ENCODE measurements around the gene ADAM33. TPM values are rescaled to one million over a fixed set of nuclear protein-coding genes. Genes with fewer than 3 reads are reported as not detected.

Gene ADAM33
- total and polyA plus RNA-seq, 2 of the 13 experiments (the other 11 are each of a cell fraction or from before 2014, with no cell fraction given) = not detected

DNA sequence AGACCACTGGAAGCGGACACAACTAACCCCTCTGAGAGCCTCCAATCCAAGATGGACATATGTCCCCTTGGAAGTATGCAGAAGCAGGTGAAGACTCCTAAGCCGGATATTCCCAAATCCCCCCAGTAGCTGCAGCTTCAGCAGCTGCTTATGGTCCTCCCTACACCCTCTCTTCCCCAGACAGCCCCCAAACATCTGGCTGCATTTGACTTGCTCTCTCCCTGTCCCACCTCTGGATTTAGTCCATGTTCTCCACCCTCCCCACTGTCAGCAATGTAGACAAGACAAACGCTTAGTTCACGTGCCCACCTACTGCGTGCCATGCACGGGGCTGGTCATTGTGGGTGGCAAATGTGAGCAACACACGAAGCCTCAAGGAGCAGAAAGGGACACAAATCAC, 4.6 kb upstream of the ADAM33 start (continued):
- TF ChIP-seq, protein P1, sequence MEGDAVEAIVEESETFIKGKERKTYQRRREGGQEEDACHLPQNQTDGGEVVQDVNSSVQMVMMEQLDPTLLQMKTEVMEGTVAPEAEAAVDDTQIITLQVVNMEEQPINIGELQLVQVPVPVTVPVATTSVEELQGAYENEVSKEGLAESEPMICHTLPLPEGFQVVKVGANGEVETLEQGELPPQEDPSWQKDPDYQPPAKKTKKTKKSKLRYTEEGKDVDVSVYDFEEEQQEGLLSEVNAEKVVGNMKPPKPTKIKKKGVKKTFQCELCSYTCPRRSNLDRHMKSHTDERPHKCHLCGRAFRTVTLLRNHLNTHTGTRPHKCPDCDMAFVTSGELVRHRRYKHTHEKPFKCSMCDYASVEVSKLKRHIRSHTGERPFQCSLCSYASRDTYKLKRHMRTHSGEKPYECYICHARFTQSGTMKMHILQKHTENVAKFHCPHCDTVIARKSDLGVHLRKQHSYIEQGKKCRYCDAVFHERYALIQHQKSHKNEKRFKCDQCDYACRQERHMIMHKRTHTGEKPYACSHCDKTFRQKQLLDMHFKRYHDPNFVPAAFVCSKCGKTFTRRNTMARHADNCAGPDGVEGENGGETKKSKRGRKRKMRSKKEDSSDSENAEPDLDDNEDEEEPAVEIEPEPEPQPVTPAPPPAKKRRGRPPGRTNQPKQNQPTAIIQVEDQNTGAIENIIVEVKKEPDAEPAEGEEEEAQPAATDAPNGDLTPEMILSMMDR (CRISPR knock-in tag; IDR thresholded peaks at IDR 0.05) = no peak

DNA sequence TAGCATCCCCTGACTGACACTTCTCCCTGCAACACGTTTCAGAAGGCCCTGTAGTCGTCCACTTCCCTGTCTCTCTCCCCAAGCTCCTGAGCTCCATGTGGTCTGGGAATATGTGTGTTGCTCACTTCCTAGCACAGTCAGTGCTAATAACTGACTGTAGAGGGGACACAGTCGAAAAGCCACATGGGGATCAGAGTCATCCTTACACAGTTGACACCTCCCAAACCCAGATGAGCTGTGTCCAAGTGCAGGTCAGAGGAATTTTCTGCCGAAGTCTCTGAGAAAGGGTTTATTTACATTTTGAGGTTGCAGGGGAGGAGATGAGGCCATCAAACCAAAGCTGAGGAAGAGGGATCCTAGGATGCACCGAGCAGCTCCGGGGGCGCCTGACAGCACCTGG, 3.5 kb upstream of the ADAM33 start:
- WGBS (ENCODE audit: low lambda C conversion rate) = 27% methylated on average over 7 of the region's 7 CpGs
- peaks cover 31 to 75% of the 10 kb centered on the region in 2 experiments for H3K27me3 ChIP-seq (ENCODE audit: control insufficient read depth in 1 of 2, insufficient read depth in 2 of 2, low read length in 2 of 2)
- no peak overlapping the region for H3K9ac ChIP-seq (ENCODE audit: insufficient read depth, low read depth, low read length)
- H3K4me1 ChIP-seq (ENCODE audit: insufficient read depth, low read length) = 0 out of 2 replicates have a peak, but pooled peaks cover 9% of the 10 kb centered on the region
- no peaks in the 10 kb centered on the region for H3K79me2 ChIP-seq (ENCODE audit: insufficient read depth, low read length)
- H3K4me2 ChIP-seq (ENCODE audit: low read depth, low read length) = no peak overlapping the region
- POLR2A ChIA-PET = no interaction called here
- H4K20me1 ChIP-seq (ENCODE audit: insufficient read depth, low read length) = no peaks in the 10 kb centered on the region
- no peak for ATAC-seq
- DNase-seq (ENCODE audit: low spot score) = no peak
- no peak overlapping the region for H3K4me3 ChIP-seq (replicated peaks in 1 of 3; ENCODE audit: insufficient read depth in 1 of 3, low read depth in 2 of 3, low read length in 3 of 3)
- no TSS peak for BruUV-seq (replicated peaks)
- H3K36me3 ChIP-seq (replicated peaks in 1 of 2; ENCODE audit: control insufficient read depth in 1 of 2, insufficient read depth in 2 of 2, low read length in 2 of 2) = no peaks in the 10 kb centered on the region
- FAIRE-seq = no peak
- H2AFZ ChIP-seq (ENCODE audit: low read length) = no peak overlapping the region
- CTCF ChIA-PET (ENCODE audit: low intra/inter-chr PET ratio, low total read pairs) = no interaction called here
- no peak overlapping the region for H3K27ac ChIP-seq (ENCODE audit: extremely low read length, insufficient read depth, low read length)
- in situ Hi-C loops (cut with HindIII; ENCODE audit: extremely low pct_ligation_motif_present, low pct_unique_long_range_greater_than_20kb) (no loop called here), intact Hi-C loops (cut with micrococcal nuclease; ENCODE audit: unreplicated experiment) (no loop called here)
- no peaks in the 10 kb centered on the region for H3K9me3 ChIP-seq (ENCODE audit: low read length)
- TF ChIP-seq, protein P2, sequence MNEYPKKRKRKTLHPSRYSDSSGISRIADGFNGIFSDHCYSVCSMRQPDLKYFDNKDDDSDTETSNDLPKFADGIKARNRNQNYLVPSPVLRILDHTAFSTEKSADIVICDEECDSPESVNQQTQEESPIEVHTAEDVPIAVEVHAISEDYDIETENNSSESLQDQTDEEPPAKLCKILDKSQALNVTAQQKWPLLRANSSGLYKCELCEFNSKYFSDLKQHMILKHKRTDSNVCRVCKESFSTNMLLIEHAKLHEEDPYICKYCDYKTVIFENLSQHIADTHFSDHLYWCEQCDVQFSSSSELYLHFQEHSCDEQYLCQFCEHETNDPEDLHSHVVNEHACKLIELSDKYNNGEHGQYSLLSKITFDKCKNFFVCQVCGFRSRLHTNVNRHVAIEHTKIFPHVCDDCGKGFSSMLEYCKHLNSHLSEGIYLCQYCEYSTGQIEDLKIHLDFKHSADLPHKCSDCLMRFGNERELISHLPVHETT (CRISPR knock-in tag; conservative IDR thresholded peaks at IDR 0.05) = no peak
- TF ChIP-seq SP4 (CRISPR knock-in tag; IDR thresholded peaks at IDR 0.05) = no peak
- no peak for TF ChIP-seq MED1 (CRISPR knock-in tag; IDR thresholded peaks at IDR 0.05)
- TF ChIP-seq NRL (CRISPR knock-in tag; IDR thresholded peaks at IDR 0.05; ENCODE audit: borderline replicate concordance) = no peak
- no peak for TF ChIP-seq ZNF670 (CRISPR knock-in tag; IDR thresholded peaks at IDR 0.05; ENCODE audit: borderline replicate concordance)
- no peak for TF ChIP-seq KDM2A (CRISPR knock-in tag; IDR thresholded peaks at IDR 0.05; ENCODE audit: borderline replicate concordance, low read depth)
- TF ChIP-seq, protein P3, sequence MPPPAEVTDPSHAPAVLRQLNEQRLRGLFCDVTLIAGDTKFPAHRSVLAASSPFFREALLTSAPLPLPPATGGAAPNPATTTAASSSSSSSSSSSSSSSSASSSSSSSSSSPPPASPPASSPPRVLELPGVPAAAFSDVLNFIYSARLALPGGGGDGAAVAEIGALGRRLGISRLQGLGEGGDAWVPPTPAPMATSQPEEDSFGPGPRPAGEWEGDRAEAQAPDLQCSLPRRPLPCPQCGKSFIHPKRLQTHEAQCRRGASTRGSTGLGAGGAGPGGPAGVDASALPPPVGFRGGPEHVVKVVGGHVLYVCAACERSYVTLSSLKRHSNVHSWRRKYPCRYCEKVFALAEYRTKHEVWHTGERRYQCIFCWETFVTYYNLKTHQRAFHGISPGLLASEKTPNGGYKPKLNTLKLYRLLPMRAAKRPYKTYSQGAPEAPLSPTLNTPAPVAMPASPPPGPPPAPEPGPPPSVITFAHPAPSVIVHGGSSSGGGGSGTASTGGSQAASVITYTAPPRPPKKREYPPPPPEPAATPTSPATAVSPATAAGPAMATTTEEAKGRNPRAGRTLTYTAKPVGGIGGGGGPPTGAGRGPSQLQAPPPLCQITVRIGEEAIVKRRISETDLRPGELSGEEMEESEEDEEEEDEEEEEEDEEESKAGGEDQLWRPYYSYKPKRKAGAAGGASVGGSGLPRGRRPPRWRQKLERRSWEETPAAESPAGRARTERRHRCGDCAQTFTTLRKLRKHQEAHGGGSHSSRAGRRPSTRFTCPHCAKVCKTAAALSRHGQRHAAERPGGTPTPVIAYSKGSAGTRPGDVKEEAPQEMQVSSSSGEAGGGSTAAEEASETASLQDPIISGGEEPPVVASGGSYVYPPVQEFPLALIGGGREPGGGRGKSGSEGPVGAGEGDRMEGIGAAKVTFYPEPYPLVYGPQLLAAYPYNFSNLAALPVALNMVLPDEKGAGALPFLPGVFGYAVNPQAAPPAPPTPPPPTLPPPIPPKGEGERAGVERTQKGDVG (CRISPR knock-in tag; IDR thresholded peaks at IDR 0.05; ENCODE audit: borderline replicate concordance) = no peak
- TF ChIP-seq, protein P4, sequence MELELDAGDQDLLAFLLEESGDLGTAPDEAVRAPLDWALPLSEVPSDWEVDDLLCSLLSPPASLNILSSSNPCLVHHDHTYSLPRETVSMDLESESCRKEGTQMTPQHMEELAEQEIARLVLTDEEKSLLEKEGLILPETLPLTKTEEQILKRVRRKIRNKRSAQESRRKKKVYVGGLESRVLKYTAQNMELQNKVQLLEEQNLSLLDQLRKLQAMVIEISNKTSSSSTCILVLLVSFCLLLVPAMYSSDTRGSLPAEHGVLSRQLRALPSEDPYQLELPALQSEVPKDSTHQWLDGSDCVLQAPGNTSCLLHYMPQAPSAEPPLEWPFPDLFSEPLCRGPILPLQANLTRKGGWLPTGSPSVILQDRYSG (CRISPR knock-in tag; IDR thresholded peaks at IDR 0.05) = no peak
